Hematopoietic multipotent progenitor cell (in vitro differentiated cells): ENCODE results near the gene EGFL6. TPM values are rescaled to one million over a fixed set of nuclear protein-coding genes. Genes with fewer than 3 reads are reported as not detected.
"Not testable (repeated sequence)": the region's sequence is repeated elsewhere in the genome, so short reads cannot be mapped to it uniquely, and the experiment has no call there.

Experiments
- DNase-seq, 3 donors: peaks; one replicate each; pipeline ENCODE4 v3.0.0-alpha.2; 2011 to 2015; ENCODE audit warnings: low read depth in 2 of 3, low spot score in 2 of 3
- total RNA-seq: library from RNA; depleted of rRNA; stranded (reverse); fragments of >200 nt; gene quantifications from one replicate; pipeline ENCODE4 v1.2.3, GENCODE V29; 2012

The EGFL6 gene
- total RNA-seq, 1 donor = not detected

DNA sequence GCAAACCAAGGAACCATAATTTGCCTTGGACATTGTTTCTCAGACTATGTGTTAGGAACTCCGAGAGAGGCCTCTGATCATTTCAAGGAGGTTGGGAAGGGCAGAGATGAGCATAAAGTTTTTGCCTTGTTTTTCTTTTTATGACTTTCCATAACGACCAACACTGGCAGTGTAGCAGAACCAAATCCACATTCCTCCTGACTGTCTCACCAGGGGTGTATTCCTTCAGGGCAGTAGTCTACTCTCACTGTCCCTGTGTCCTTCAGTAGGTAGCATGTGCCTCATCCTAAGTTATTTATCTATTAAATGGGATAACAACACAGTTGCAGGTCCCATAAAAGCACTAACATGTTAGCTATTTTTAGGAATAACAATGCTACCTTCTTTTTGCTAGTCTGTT lies 20.8 kb downstream of the EGFL6 start:
- no peak for DNase-seq

- DNase-seq = no peak
Observed at GRCh38 chrX:13590914-13591313, 21.5 kb downstream of the EGFL6 start.

GRCh38 chrX:13597874-13598273 lies 28.5 kb downstream of the EGFL6 start:
- no peak for DNase-seq

GRCh38 chrX:13598877-13599276 lies 29.5 kb downstream of the EGFL6 start:
- DNase-seq = peak in 1 of 3 donors; percentile 11

- no peak for DNase-seq
Observed at GRCh38 chrX:13599491-13599890, 30.1 kb downstream of the EGFL6 start.

DNA sequence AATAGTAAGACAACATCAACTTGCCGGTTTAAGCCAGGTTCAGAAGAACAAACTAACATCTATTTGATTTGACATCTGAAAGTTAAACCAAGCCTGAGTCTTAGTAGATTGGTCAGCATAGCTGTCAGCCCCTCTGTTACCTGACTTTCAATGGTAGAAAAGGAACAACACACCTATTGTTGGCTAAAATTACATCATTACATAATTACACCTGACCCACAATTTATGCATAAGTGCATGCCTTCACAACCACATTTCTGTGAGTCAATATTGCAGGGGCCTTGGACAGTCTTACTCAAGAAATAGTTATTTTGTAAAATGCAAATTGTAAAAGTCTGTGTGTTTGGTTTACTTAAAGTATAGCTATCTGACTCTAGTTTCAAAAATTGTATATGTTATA lies 36.2 kb downstream of the EGFL6 start:
- DNase-seq = no peak

GRCh38 chrX:13607331-13607995 lies 38.1 kb downstream of the EGFL6 start:
- DNase-seq = no peak

DNA sequence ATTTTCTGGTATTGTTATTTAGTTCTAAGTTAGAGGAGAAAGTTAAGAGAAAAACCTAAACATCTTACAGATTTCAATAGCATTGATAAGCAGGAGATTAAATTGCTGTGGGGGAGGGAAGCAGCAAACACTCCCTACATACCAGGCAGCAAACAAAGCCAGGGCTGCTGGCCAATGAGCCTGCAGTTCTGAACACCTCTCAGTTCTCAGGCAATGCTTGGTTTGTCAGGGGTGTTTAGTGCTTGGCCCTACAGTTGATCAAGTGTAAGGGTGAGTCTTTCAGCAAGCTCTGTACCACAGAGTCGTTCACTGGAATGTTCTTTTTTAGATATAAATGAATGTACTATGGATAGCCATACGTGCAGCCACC lies 38.6 kb downstream of the EGFL6 start:
- DNase-seq = no peak

GRCh38 chrX:13614154-13614553 lies 44.8 kb downstream of the EGFL6 start:
- no peak for DNase-seq

DNA sequence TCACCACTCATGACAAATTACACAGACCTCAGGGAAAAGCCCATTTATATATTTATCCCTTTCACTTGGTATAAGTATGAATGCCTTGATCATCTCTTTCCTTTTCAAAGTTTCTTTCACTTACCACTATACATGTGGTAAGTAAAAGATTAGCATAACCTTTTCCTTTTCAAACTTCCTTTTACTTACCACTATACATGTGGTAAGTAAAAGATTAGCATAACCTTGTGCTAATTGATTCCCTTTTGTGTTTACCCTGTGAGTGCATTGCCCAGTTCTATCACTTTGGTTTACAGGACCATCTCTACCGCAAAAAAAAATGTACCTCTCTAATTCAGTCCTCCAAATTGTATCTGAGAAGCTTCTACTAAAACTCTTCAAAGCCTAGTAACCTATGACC lies 50.8 kb downstream of the EGFL6 start:
- DNase-seq = peak in 1 of 3 donors; percentile 54

DNA sequence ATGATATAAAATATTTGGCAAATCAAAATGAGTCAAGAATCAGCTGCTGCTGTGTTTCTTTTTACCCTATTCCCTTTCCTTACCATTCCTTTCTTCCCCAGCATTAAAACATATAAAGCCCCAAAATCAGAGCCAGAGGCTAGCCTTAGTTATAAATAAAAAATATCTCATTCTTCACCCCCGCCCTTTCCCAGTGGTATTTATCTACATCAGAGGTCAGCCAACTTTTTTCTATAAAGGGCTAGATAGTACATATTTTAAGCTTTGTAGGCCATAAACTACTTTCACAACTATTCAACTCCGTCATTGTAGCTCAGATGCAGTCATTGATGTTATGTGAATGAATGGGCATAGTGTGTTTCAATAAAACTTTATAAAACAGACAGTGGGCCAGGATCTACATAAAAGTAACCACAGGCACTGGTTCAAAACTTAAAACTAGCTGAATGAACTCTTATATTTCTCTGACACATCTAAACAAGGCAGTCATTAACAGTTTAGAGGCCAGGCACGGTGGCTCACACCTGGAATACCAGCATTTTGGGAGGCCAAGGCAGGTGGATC lies 53.1 kb downstream of the EGFL6 start:
- DNase-seq = no peak

DNA sequence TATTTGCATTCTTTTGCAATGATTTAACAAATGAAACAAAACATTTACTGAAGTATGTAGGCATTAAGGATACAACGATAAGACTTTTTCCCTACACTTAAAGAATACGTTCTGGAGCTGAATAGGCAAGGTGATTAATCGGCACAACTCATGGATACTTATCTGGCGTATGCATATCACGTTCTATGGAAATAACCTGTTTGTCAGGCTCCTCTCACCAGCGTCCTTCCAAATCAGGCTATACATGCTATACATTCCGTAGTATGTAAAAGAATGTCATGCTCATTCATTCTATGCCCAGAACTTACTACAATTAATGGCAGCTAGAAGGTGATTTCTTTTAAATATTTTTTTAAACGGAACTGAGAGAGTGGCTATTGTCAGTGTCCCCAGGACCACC lies 57.9 kb downstream of the EGFL6 start:
- no peak for DNase-seq

DNA sequence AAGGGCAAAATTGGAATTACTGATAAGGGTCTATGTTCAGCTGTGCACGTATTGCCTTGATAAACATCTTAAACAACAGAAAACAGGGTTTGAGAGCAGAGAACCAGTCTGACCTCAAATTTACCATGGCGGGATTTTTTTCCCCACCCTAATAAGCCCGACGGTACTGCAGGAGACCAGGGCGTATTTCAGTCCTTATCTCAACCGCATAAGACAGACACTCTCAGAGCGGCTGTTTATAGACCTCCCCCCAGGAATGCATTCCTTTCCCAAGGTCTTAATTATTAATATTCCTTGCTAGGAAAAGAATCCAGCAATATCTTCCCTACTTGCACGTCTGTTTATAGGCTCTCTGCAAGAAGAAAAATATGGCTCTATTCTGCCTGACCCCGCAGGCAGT lies 67.8 kb downstream of the EGFL6 start:
- DNase-seq = not testable (repeated sequence)

DNA sequence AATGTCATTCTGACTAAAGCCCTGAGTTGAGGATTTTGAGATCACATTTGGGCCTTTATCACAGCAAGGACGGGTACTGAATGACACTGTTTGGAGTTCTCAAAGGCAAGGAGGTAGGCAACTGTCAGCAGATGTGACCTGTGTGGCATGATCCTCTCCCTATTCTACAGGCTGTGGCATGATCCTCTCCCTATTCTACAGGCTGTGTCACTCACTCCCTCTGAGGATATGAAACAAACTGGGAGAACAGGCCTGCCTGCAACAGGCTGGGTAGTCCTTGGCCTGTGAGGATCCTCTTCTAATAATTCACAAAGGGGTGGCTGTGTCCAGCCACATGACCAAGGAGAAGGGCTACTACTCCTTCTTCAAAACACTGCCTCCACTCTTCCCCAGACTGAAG lies 68.6 kb downstream of the EGFL6 start:
- DNase-seq = no peak

GRCh38 chrX:13638826-13639225 lies 69.4 kb downstream of the EGFL6 start:
- DNase-seq = no peak

DNA sequence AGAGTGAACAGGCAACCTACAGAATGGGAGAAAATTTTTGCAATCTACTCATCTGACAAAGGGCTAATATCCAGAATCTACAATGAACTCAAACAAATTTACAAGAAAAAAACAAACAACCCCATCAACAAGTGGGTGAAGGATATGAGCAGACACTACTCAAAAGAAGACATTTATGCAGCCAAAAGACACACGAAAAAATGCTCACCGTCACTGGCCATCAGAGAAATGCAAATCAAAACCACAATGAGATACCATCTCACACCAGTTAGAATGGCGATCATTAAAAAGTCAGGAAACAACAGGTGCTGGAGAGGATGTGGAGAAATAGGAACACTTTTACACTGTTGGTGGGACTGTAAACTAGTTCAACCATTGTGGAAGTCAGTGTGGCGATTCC lies 72.3 kb downstream of the EGFL6 start:
- DNase-seq = not testable (repeated sequence)

GRCh38 chrX:13645464-13646153 lies 76.2 kb downstream of the EGFL6 start:
- DNase-seq = no peak

DNA sequence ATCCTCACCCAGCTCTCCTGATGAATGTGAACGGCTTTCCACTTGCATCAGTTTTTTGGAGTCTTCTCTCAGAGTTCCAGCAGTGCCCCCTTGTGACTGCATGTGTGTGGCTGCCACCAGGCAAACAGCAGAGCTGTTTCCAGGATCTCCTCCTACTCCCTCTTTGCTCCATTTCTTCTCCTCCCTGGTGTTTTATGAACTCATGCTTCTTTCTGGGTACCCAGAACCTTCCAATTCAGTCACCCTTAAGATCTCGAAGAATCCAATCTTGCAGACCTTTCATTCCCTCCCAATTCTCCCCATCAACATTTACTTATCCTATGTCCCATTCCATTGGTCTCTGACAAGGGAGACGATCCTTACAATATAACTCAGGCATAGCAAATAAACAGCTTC lies 76.8 kb downstream of the EGFL6 start:
- DNase-seq = peak in 1 of 3 donors; percentile 63

DNA sequence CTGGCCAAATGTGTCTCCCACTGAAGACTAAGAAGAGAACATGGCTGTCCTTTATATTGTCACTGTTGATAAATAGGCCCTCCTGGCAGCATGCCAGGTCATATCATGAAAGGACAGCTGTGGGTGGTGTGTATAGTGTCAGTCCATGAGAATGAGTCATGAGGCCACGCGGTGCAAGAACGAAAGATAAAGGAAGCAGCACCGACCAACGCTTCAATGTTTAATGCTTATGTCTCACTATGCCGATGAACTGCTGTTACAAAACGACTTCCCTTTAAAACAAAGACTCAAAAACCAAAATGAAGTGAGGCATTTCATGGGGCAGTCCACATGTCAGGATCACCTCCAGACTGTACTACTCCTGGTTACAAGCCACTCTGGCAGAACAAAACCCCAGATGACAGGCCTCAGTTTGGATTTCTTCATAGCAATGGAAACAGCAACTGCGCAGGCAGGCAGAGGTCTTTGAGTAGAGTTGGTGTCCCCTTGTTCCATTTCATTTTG lies 78.4 kb downstream of the EGFL6 start:
- DNase-seq = peak in 2 of 3 donors; percentile 85 to 91

- peak in 1 of 3 donors; percentile 5 for DNase-seq
Observed at GRCh38 chrX:13648336-13648735, 78.9 kb downstream of the EGFL6 start.

DNA sequence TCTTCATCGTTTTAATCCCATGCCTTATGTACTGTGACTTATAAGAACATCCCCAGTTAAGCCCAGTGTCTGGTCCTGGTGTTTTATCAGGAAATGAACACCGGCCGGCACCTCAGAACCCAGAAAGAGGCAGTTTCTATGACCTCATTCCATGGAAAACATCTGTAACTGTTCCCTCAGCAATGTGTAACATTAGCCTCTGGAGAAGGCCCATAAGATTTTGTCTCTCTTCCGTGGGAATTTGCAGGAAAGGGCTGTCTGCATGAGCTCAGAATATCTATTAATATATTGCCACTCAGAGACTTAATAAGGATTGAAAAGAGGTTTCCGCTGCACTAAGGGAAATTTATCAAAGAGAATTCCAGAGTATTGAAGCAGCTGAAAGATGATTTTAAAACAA lies 80.4 kb downstream of the EGFL6 start:
- no peak for DNase-seq

DNA sequence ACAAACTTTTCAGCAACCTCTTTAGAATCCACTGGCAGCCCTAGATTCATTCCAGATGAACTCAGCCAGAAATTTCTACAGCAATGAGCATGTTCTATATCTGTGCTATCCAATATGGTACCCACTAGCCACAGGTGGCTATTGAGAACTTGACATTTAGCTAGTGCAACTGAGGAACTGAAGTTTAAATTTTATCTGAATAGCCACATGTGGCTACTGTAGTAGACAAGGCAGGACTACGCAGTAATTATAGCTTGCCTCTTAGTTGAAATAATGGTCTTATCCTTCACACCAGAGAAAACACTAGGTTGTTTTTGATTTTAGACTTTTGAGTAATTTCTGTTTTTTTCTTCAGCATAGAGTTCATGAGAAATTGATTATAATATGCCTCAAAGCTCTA lies 80.9 kb downstream of the EGFL6 start:
- no peak for DNase-seq
